WTC11 (cell line): ENCODE data around the gene RPH3AL. TPM values are rescaled to one million over a fixed set of nuclear protein-coding genes. Genes with fewer than 3 reads are reported as not detected.

Experiments
- ATAC-seq: fragments of 200-7000 bp; cut with Tn5 transposase; 2 replicates; pipeline ENCODE4 v1.10.0; 2021; ENCODE audit warnings: mild to moderate bottlenecking, moderate library complexity
- CTCF ChIA-PET: fragments of 300-600 bp; sonication (Branson Sonifier 250); formaldehyde crosslinking; loops from one replicate; lab custom pipeline; 2021; ENCODE audit warnings: antibody characterized with exemption; lab: Charles Lee
- POLR2A ChIA-PET: fragments of 350-600 bp; sonication (Branson Sonifier 250); formaldehyde crosslinking; loops from one replicate; lab custom pipeline; 2021; ENCODE audit warnings: antibody characterized with exemption; lab: Charles Lee
- DNase-seq: peaks from one replicate; pipeline ENCODE4 v3.0.0; 2021; ENCODE audit warnings: low spot score
- H3K27ac Mint-ChIP-seq: 2 replicates; pipeline ENCODE4 v1.8.0; 2021; ENCODE audit warnings: mixed read lengths
- H3K27me3 Mint-ChIP-seq: 2 replicates; pipeline ENCODE4 v1.8.0; 2021; ENCODE audit warnings: low read depth, mild to moderate bottlenecking, moderate library complexity, mixed read lengths
- H3K36me3 Mint-ChIP-seq: 2 replicates; pipeline ENCODE4 v1.8.0; 2021; ENCODE audit warnings: mixed read lengths
- H3K4me1 Mint-ChIP-seq: 2 replicates; pipeline ENCODE4 v1.8.0; 2022; ENCODE audit warnings: mixed read lengths
- H3K4me3 Mint-ChIP-seq: 2 replicates; pipeline ENCODE4 v1.8.0; 2021; ENCODE audit warnings: mild to moderate bottlenecking, moderate library complexity, mixed read lengths
- H3K9me3 Mint-ChIP-seq: 2 replicates; pipeline ENCODE4 v1.8.0; 2021; ENCODE audit warnings: mixed read lengths
- ARID4B ChIP-seq: sonication (generic); formaldehyde crosslinking; IDR thresholded peaks from 2 replicates; pipeline ENCODE4 v1.8.0; 2023; ENCODE audit warnings: missing genetic modification reagents, mild to moderate bottlenecking, borderline replicate concordance
- ATF2 ChIP-seq: sonication (generic); formaldehyde crosslinking; IDR thresholded peaks from 2 replicates; pipeline ENCODE4 v1.8.1; 2022; ENCODE audit warnings: low read depth, missing genetic modification reagents, borderline replicate concordance
- ELF4 ChIP-seq: sonication (generic); formaldehyde crosslinking; IDR thresholded peaks from 2 replicates; pipeline ENCODE4 v1.8.1; 2022; ENCODE audit warnings: low read depth, mild to moderate bottlenecking, moderate library complexity, missing genetic modification reagents
- GABPB1 ChIP-seq: sonication (generic); formaldehyde crosslinking; IDR thresholded peaks from 2 replicates; pipeline ENCODE4 v1.8.1; 2023; ENCODE audit warnings: mild to moderate bottlenecking, missing genetic modification reagents
- GRHL2 ChIP-seq: fragments of 250-450 bp; sonication (Bioruptor Pico); IDR thresholded peaks from 2 replicates; pipeline ENCODE4 v1.8.0; 2022; ENCODE audit warnings: mild to moderate bottlenecking, moderate library complexity; ENCODE audit not compliant: insufficient replicate concordance, severe bottlenecking
- IRF2 ChIP-seq: sonication (generic); formaldehyde crosslinking; IDR thresholded peaks from 2 replicates; pipeline ENCODE4 v1.8.0; 2022; ENCODE audit warnings: low read depth, missing genetic modification reagents, borderline replicate concordance
- MLX ChIP-seq: sonication (generic); formaldehyde crosslinking; IDR thresholded peaks from 2 replicates; pipeline ENCODE4 v1.8.1; 2023; ENCODE audit warnings: mild to moderate bottlenecking, missing genetic modification reagents, moderate library complexity
- MYBL2 ChIP-seq: sonication (generic); formaldehyde crosslinking; IDR thresholded peaks from 2 replicates; pipeline ENCODE4 v1.8.1; 2023; ENCODE audit warnings: mild to moderate bottlenecking, moderate library complexity, missing genetic modification reagents
- OVOL2 ChIP-seq: fragments of 250-450 bp; sonication (Bioruptor Pico); IDR thresholded peaks from 2 replicates; pipeline ENCODE4 v1.9.0; 2021; ENCODE audit warnings: mild to moderate bottlenecking, borderline replicate concordance
- RELA ChIP-seq: sonication (generic); formaldehyde crosslinking; IDR thresholded peaks from 2 replicates; pipeline ENCODE4 v1.8.1; 2022; ENCODE audit warnings: missing genetic modification reagents, mild to moderate bottlenecking, borderline replicate concordance
- SP1 ChIP-seq: sonication (generic); formaldehyde crosslinking; conservative IDR thresholded peaks from 2 replicates; pipeline ENCODE4 v1.8.1; 2022; ENCODE audit warnings: missing genetic modification reagents
- TCF7 ChIP-seq: sonication (generic); formaldehyde crosslinking; IDR thresholded peaks from 2 replicates; pipeline ENCODE4 v1.8.0; 2022; ENCODE audit warnings: mild to moderate bottlenecking, low read depth, missing genetic modification reagents, moderate library complexity
- TEAD1 ChIP-seq: sonication (generic); formaldehyde crosslinking; IDR thresholded peaks from 2 replicates; pipeline ENCODE4 v1.8.0; 2022; ENCODE audit warnings: mild to moderate bottlenecking, missing genetic modification reagents
- USF2 ChIP-seq: sonication (generic); formaldehyde crosslinking; IDR thresholded peaks from 2 replicates; pipeline ENCODE4 v1.8.1; 2023; ENCODE audit warnings: mild to moderate bottlenecking, missing genetic modification reagents, moderate library complexity
- ZSCAN18 ChIP-seq: fragments of 250-450 bp; sonication (Bioruptor Pico); IDR thresholded peaks from 2 replicates; pipeline ENCODE4 v2.1.2; 2022; ENCODE audit warnings: mild to moderate bottlenecking, moderate library complexity
- total RNA-seq: library from RNA; stranded (reverse); gene quantifications from 3 replicates; pipeline ENCODE4 v1.2.3, GENCODE V29; 2021

Gene RPH3AL
- total RNA-seq, 1 experiment from 2014 or later, result 2.0 TPM

GRCh38 chr17:280216-280615 lies 72.4 kb downstream of the RPH3AL start (continued):
- TF ChIP-seq GABPB1 (CRISPR knock-in tag), result no peak
- TF ChIP-seq SP1 (CRISPR knock-in tag), result no peak

GRCh38 chr17:279776-280175 lies 72.8 kb downstream of the RPH3AL start:
- no peaks in the 10 kb centered on the region; the same call in 1 of the 2 replicates for H3K36me3 Mint-ChIP-seq
- H3K4me3 Mint-ChIP-seq, result no peak overlapping the region
- ATAC-seq (no peak), DNase-seq (no peak)
- ChIA-PET CTCF (interaction anchor here (1.2 kb wide), 1 partner anchor 9 kb away, joined by 3 read pairs; no protein-coding TSS in a partner anchor), POLR2A (no interaction called here)
- peak overlapping the region; percentile 50; the same call in 1 of the 2 replicates for H3K27ac Mint-ChIP-seq
- TF ChIP-seq IRF2 (CRISPR knock-in tag) (no peak), ELF4 (CRISPR knock-in tag) (no peak), TCF7 (CRISPR knock-in tag) (no peak), TEAD1 (CRISPR knock-in tag) (no peak), RELA (no peak), ZSCAN18 (CRISPR knock-in tag) (no peak), GRHL2 (CRISPR knock-in tag) (no peak), MYBL2 (CRISPR knock-in tag) (no peak)
- peaks cover 12% of the 10 kb centered on the region for H3K9me3 Mint-ChIP-seq
- H3K4me1 Mint-ChIP-seq, result peaks cover 3% of the 10 kb centered on the region; the same call in 1 of the 2 replicates
- peaks cover 2% of the 10 kb centered on the region for H3K27me3 Mint-ChIP-seq

- Mint-ChIP-seq H3K9me3 (peaks cover 12% of the 10 kb centered on the region), H3K4me3 (no peak overlapping the region), H3K27me3 (peaks cover 2% of the 10 kb centered on the region), H3K27ac (no peak overlapping the region), H3K36me3 (no peaks in the 10 kb centered on the region; the same call in 1 of the 2 replicates), H3K4me1 (peaks cover 3% of the 10 kb centered on the region; the same call in 1 of the 2 replicates)
- TF ChIP-seq ARID4B (CRISPR knock-in tag) (no peak), USF2 (no peak), MLX (CRISPR knock-in tag) (no peak), OVOL2 (CRISPR knock-in tag) (no peak), ATF2 (CRISPR knock-in tag) (no peak)
- POLR2A ChIA-PET, result no interaction called here
- DNase-seq, result no peak
- CTCF ChIA-PET, result no interaction called here
- no peak for ATAC-seq
Measured at GRCh38 chr17:279331-279730, 73.3 kb downstream of the RPH3AL start.
